A549 treated with AZD9567 at 1 μM for 4 hours (cell line): ENCODE measurements around the gene EBI3. TPM values are rescaled to one million over a fixed set of nuclear protein-coding genes. Genes with fewer than 3 reads are reported as not detected.

Source experiments
- total RNA-seq: library from RNA; stranded (reverse); fragments of 200-300 nt; extraction: Qiagen RNA extraction; gene quantifications from 5 replicates; pipeline ENCODE4 v1.2.3, GENCODE V29; 2022; ENCODE audit not compliant: insufficient read depth

Gene EBI3
- 3.1 to 6.1 TPM (median 3.1 TPM) in 5 replicates for total RNA-seq

GRCh38 chr19:4229179-4229931 is at the start of gene EBI3:
Gene EBI3, plus strand, starts transcription at chr19:4229523. Its CDS starts 28 bp downstream, at chr19:4229551.

GRCh38 chr19:4182084-4182810 is 47.1 kb upstream of the EBI3 start, which contains the start of the genes ANKRD24 and SIRT6:
Gene ANKRD24, plus strand, starts transcription at chr19:4182689. Its CDS starts 3,737 bp downstream, at chr19:4186426.
Gene SIRT6, minus strand, starts transcription at chr19:4182563. Its CDS starts 24 bp downstream, at chr19:4182539.

GRCh38 chr19:4246767-4247593 is 17.7 kb downstream of the EBI3 start, which contains the start of gene YJU2:
Gene YJU2, plus strand, starts transcription at chr19:4247080. Its CDS starts 67 bp downstream, at chr19:4247147.

GRCh38 chr19:4278419-4279266 is 49.3 kb downstream of the EBI3 start, which contains the start of gene SHD:
Gene SHD, plus strand, starts transcription at chr19:4279266. Its CDS starts 798 bp downstream, at chr19:4280064.

Other genes with a start within 250 kb of the EBI3 start
- 870 to 1,169 TPM (median 1,085 TPM) in 5 replicates for gene EEF2, start 244.1 kb upstream of the EBI3 start, total RNA-seq
- gene PIAS4, start 221.8 kb upstream of the EBI3 start, total RNA-seq = 13.2 to 18.7 TPM (median 17.7 TPM) in 5 replicates
- 11.9 to 21.6 TPM (median 19.9 TPM) in 5 replicates for gene ZBTB7A, start 162.6 kb upstream of the EBI3 start, total RNA-seq
- gene MAP2K2, start 105.4 kb upstream of the EBI3 start, total RNA-seq = 127 to 171 TPM (median 152 TPM) in 5 replicates
- 0.06 to 0.07 TPM in 2 of 5 replicates, not detected in the others for gene CREB3L3, start 75.9 kb upstream of the EBI3 start, total RNA-seq
- gene SIRT6, start 47.0 kb upstream of the EBI3 start, total RNA-seq = 18.1 to 36.6 TPM (median 34.4 TPM) in 5 replicates
- 0.22 to 0.41 TPM (median 0.29 TPM) in 4 of 5 replicates, not detected in the other for gene ANKRD24, start 46.8 kb upstream of the EBI3 start, total RNA-seq
- 17.1 to 22.7 TPM (median 19.0 TPM) in 5 replicates for gene YJU2, start 17.6 kb downstream of the EBI3 start, total RNA-seq
- 0.11 TPM in 1 of 5 replicates, not detected in the others for gene SHD, start 49.7 kb downstream of the EBI3 start, total RNA-seq
- gene TMIGD2, start 72.9 kb downstream of the EBI3 start, total RNA-seq = not detected in 5 replicates
- gene FSD1, start 75.1 kb downstream of the EBI3 start, total RNA-seq = 4.1 to 8.8 TPM (median 7.8 TPM) in 5 replicates
- 0.08 TPM in 1 of 5 replicates, not detected in the others for gene STAP2, start 109.3 kb downstream of the EBI3 start, total RNA-seq
- 8.7 to 11.5 TPM (median 9.6 TPM) in 5 replicates for gene MPND, start 114.0 kb downstream of the EBI3 start, total RNA-seq
- 46.8 to 63.3 TPM (median 59.2 TPM) in 5 replicates for gene SH3GL1, start 171.0 kb downstream of the EBI3 start, total RNA-seq
- 21.3 to 23.7 TPM (median 22.3 TPM) in 5 replicates for gene CHAF1A, start 173.1 kb downstream of the EBI3 start, total RNA-seq
- gene UBXN6, start 228.3 kb downstream of the EBI3 start, total RNA-seq = 56.1 to 61.9 TPM (median 57.8 TPM) in 5 replicates
- 22.6 to 33.1 TPM (median 27.5 TPM) in 5 replicates for gene HDGFL2, start 242.8 kb downstream of the EBI3 start, total RNA-seq